H1 (cell line): ENCODE data around the gene RPL14. TPM values are rescaled to one million over a fixed set of nuclear protein-coding genes. Genes with fewer than 3 reads are reported as not detected.

Experiments used
- EGR1 ChIP-seq: IDR thresholded peaks from 2 replicates; pipeline ENCODE4 v1.6.1; 2011; ENCODE audit warnings: low read depth, low read length, borderline replicate concordance
- RAD21 ChIP-seq, 2 experiments: IDR thresholded peaks in 1 of 2; conservative IDR thresholded peaks in 1 of 2; 2 replicates each; pipeline ENCODE4 v1.6.1; 2011; ENCODE audit warnings: low read depth in 2 of 2, low read length in 2 of 2, improper control_type of control experiment in 1 of 2, inconsistent platforms in 1 of 2, mild to moderate bottlenecking in 1 of 2, moderate library complexity in 1 of 2
- SP4 ChIP-seq: IDR thresholded peaks from 2 replicates; pipeline ENCODE4 v1.6.1; 2012; ENCODE audit warnings: low read length, inconsistent platforms
- ZNF274 ChIP-seq: IDR thresholded peaks from 2 replicates; pipeline ENCODE4 v1.7.0; 2012; ENCODE audit warnings: low read length, borderline replicate concordance; ENCODE audit errors: extremely low read depth
- polyA plus RNA-seq, 7 experiments: library from polyadenylated mRNA; depleted of rRNA in 3 of 7; stranded (reverse) in 5 of 7; unstranded in 2 of 7; fragments of >200 nt in 5 of 7; fragments of 200-250 nt in 2 of 7; gene quantifications; 1 replicate in 5 of 7; 2 replicates in 1 of 7; 4 replicates in 1 of 7; pipeline versions ENCODE4 v1.2.1 to v1.2.3, GENCODE V29; 2011 to 2013; ENCODE audit warnings: missing spikeins in 2 of 7, mixed read lengths in 2 of 7
- total RNA-seq: library from RNA; stranded (reverse); fragmentation: NEBNext Ultra II Directional; extraction: Animal tissue kit (Norgen Biotek cat#: 25700); gene quantifications from 2 replicates; pipeline ENCODE4 v1.2.1, GENCODE V29; 2021

The RPL14 gene
- total and polyA plus RNA-seq, 2 of the 8 experiments (the other 6 are each of a cell fraction or from before 2014, with no cell fraction given), result 1,192 to 2,341 TPM

DNA sequence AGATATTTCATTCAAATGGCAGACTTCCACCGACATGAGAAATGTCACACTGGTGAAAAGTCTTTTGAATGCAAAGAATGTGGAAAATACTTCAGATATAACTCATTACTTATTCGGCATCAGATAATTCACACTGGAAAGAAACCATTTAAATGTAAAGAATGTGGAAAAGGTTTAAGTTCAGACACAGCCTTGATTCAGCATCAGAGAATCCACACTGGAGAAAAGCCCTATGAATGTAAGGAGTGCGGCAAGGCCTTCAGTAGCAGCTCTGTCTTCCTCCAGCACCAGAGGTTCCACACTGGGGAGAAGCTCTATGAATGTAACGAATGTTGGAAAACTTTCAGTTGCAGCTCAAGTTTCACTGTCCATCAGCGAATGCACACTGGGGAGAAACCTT, 59.1 kb downstream of the RPL14 start (continued):
- TF ChIP-seq EGR1 (no peak), ZNF274 (no peak), RAD21 (IDR thresholded peaks at IDR 0.05 in 1 of 2, conservative IDR thresholded peaks at IDR 0.05 in 1 of 2; ENCODE audit: low read depth in 2 of 2, low read length in 2 of 2) (no peak), SP4 (no peak)
